HUDEP-2 (cell line): ENCODE measurements around the gene DPYSL3.

Source experiments
- DNase-seq, 76 experiments: peaks; one replicate each; lab custom pipeline; 2025; ENCODE audit not compliant: unreplicated experiment in 76 of 76; lab: John Stamatoyannopoulos, UW

The DPYSL3 gene

DNA sequence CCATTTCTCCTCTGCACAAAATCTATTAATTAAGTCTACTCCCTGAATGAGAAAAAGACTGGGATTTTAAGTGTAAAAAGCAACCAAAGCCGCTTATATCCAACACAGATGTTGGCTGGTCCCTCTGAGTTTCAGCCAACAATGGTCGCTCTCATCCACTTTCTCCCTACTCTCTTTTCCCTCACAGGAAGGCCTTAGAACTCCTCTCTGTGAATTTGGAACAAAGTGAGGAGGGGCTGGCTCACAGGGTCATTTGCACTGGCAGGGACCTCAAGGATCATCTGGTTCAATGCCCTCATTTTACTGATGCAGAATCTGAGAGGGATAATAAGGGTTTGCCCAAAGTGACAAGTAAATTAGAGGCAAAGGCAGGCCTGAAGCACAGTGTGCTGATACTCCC is 64.0 kb downstream of the DPYSL3 start:
- no peak for DNase-seq

DNA sequence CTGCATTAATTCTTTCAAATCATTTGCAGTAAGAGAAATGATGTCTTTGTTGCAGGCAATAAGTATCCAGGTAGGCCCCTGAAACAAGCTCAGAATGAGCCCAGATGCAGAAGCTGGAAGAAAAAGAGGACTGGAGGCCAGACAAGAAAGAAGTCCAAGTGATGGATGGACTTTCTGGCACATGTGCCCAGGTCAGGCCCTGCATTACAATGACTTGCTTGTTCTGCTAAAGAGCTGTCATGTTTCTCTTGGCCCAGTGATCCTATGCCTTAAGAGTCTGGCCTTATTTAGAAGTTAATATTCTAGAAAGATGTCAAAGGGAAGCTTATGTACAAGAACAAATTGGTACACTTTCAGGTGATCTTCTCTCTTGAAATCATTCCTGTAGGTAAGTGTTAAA is 64.8 kb downstream of the DPYSL3 start:
- no peak for DNase-seq

DNA sequence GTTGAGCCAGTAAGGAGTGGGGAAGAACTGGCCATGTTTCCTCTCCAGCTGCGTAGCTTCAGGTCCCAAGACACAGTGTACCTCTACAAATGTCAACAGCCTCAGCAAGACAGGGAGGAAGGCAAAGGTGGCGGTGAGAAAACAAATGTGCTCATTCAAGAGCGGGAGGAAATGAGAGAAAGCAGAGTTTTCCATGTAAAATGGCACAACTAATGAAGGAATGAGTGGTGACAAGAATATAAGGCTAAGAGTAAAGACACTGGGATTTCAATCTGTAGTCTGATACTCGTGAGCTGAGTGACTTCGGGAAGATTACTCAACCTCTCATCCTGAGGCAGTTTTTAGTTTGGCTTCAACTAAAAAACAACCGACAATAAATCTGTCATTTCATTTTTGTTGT is 67.6 kb downstream of the DPYSL3 start:
- DNase-seq = no peak

DNA sequence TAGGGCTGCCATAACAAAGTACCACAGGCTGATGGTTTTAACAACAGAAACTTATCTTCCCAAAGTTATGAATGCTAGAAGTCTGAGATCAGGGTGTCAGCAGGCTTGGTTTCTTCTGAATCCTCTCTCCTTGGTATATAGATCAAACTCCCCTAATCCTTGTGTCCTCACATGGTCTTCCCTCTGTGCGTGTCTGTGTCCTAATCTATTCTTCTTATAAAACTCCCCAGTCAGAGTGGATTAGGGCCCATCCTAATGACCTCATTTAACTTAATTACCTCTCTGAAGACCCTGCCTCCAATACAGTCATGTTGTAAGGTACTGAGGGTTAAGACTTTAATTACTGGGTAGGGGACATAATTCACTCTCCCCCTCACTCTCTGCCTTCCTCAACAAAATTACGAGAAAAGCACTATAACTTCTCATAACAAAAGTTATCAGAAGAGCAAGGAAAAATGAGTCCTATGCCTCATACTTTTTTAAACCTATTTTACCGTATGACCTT is 68.6 kb downstream of the DPYSL3 start:
- no peak for DNase-seq

DNA sequence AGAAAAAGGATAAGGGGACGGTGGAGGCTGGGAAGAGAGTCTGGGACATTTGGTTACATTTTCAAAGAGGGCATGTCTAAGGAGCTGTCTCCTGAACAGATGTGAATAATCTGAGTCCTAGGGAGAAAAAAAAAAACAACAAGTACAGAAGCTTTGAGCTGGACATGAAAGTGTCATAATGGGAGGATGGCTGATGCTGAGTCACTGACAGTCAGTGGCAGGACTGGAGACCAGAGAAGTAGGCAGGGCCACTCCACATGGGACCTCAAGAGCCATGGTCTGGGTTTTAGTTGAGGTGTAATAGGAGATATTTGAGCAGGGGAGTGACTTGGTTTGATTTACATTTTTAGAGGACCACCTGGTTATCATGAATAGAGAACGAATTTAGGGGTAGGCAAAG is 70.6 kb downstream of the DPYSL3 start:
- DNase-seq = no peak

DNA sequence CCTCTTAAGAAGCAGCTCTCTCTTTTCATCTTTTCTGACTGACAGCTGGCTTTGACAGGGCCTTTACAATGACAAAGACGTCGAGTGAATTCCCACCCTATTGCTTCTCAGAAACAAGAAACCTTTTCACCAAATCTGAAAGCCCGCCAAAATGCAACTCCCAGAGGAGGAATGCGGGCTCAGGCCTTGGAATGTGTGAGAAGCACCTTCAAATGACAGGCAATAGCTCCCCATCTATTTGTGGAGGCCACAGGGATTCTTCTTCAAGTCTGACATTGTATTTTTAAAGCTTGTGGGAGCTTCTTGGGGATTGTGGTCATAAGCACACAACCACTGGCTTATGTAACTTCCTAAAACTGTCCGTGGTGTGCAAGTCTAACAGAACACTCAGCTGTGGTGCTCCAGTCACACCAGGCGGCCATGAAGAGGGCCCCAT is 72.7 kb downstream of the DPYSL3 start:
- DNase-seq = no peak

DNA sequence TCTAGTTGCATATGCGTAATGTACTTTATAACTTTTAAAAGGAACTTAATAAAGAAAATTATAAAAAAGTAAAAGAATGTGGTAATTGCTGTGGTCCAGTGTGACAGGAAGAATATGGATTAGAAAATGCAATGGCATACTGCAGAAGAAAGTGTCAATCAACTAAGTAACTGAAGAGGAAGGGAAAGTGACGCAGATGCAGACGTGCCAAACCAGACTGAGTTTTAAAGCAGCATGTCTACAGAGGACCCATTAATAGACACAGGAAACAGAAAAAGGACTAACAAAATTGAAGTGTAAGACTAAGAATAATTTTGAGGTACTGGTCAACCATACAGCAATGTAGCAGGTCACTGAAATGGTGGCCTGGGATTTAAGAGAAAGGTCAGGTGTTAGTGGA is 73.3 kb downstream of the DPYSL3 start:
- no peak for DNase-seq

DNA sequence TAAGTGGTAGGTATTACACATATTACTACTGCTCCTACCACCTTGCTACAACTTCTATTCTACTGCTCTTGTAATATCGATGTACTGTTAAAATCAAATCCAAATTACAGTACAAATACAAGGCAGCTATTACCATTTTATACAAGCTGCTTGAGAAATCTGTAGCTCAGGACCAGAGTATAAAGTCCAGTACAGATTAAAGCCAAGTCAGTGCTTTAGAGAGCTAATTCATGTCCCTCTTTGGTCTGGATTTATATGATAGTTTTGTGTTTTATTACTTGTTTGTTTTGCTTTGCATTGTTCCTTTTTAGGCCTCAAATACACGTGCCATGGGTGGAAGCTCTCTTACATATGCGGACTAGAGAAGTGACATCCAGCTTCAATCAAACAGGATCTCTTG is 75.8 kb downstream of the DPYSL3 start:
- DNase-seq = no peak

DNA sequence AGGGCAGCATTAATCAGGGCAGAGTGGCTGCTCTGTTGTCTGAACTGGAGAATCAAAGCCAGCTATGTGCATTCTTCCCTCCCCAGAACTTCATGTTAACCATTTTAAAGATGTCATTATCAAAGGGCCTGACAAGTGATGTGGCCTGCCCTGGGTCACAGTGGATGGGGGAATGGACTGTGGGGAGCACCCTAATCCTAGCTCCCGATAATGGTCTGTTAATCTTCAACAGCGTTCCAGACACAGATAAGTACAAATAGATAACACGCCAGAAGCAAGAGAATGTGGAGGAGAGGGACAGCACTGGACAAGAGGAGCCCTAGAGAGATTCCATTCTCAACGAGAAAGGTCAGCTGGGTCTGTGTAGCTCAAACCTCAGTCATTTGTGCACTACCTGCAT is 77.5 kb downstream of the DPYSL3 start:
- no peak for DNase-seq

DNA sequence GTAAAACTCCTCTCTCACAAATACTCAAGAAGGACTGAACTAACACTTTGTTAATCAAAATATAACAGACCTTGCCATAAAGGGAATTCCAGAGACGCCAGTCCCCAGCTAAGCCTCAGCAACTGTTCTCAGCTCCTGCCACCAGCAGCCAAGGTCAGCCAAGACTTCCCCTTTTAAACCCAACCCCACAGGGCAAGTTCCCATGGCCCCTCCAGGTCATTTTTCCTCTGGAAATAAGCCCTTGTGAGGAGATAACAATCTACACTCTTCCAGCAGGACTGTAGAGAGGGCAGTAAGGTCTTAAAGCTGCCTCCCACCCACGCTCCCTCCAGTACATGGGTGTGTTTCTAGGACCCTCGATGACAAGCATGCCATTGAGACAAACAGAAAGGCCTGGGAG is 78.3 kb downstream of the DPYSL3 start:
- DNase-seq = no peak

DNA sequence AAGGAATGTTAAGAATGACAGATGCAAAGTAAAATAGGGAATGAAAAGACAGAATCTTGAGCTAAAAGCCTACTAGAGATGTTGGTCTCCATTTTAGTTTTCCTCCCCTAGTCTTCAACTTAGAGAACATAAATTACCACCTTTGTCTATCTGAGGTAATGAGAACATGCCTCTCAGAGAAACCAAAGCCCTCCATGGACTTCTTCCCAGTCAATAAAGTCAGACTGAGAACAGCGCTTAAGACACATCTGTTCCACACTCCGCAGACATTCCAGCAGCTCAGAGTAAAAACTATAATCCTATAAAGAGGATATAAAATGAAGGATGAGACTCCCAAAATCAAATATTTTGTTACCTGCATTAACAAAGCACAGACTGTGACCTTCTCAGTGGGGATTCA is 79.2 kb downstream of the DPYSL3 start:
- no peak for DNase-seq

DNA sequence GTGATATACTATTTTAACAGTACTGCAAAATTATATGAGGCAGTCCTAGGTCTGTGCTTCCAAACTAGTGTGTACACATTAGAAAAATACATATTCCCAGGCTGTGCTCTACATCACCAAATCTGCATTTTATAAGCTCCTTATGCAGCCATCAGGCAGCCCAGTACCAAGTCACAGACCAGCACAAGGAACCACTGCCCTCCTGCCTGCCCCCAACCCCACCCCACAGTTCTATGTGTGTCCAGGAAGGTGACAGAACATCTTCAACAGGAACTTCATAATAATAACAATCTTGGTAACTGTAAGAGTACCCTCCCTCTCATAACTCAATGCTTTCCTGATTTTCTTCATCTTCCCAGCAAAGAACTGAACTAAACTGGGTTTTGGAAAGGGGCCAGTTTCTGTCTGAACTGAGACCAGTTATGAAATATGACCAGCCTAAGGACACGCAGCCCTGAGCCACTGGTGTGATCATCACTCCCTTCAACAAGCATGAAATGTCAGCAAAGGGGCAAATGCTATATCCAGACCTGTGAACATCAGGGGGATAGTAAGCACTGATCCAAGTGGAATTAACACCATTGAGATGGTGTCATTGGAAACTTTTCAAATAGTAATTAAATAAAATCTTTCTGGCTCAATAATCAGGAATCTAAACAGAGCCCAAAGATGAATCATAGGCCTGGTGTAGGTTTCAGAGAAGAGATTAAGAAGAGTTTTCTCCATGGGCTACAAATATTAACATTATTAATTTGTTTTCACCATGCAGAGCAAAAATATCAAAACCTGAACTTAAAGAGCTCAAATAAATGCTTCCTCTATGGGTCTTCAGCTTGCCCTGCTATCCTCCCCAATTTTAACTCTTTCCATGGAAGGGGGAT is 82.1 kb downstream of the DPYSL3 start:
- no peak for DNase-seq

DNA sequence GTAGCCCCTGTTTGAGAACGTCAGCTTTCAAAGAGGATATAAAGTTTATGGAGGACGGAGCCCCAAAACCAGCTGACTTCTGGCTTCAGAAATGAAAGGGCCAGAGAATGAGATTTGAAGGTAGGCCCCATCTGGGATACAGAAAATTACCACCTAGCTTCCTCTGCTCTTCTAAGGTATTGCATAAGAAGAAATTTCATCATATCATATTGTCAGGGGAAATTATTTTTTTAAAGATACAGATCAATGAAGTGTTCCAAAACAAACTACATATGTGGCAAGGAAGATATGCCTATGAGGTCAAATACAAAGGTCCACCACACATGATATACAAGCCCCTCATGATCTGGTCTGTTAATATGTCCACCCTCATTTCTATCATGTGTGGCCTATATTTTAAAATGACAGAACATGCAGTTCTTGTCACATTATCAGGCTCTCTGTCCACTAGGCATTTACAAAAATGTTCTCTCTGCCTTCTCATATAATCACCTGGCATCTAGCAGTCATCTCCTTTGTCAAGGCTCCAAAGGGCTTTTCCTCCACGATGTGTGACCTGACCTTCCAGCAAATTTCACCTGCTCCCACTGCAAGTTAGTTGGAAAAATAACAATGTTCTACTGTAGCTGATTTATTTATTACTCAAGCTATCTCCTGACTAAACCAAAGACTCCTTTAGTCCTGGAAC is 83.1 kb downstream of the DPYSL3 start:
- DNase-seq = no peak

DNA sequence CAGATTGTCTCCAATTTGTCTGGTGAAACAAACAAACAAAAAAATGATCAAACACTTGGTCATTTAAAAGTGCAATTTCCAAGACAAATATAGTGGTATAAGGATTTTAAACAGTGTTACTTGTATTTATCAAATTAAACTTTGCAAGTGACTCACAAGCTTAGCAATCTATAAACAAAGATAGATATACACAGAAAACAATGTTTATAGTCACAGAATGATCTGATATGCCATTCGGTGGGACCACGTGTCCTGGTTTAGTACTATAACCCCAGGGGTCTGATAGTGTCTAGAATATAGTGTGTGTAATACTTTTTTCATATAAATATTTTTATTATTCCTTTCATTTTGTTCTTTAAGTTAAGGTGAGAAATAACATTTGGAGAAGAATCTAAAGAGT is 91.3 kb downstream of the DPYSL3 start:
- DNase-seq = no peak

DNA sequence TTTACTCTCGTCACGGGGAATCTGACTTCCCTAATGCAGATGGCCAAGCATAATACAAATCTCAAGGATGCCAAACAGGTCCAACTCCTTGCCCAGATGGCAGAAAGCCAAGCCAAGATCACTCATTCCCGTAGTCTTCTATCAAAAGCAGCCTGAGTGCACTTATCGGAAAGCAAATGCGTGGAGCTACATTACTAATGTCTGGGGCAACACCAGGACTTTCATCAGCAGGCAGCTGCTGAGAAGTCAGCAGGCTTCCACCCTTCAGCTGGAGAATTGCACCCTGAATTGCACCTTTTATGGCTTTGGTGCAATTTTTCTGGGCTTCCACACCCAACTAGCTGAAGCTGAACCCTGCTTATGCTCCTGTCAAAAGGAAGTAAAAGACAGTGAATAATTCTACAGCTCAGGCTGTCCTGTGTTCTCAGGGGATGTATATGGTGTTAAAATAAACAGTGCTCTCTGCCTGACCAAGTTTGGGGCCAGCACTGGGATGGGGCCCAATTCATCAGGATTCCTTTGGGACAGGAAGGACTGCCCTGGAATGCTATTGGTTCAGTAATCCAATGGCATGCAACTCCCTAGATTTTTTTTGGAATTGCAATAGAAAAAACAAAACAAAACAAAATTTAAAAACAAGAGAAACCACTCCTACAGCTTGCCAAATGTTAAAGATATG is 92.6 kb downstream of the DPYSL3 start:
- DNase-seq = no peak

DNA sequence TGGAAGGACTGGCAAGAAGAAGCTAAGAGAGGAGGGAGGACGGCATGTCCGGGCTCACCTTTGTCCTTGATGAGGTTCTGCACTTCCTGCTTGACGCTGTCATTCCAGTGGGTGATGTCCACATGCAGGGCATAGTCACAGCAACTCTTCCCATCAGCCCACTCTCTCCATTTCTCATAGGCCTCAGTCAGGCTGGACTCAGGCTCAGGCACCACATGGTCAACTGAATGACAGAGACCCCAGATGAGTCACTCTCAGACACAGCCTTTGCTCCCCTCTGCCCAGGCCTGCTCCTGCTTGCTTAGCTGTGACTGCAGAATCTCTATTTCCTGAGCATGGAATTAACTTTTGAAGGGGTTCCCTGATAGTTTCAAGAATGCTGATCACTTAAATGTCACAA is 94.2 kb downstream of the DPYSL3 start:
- DNase-seq = no peak

DNA sequence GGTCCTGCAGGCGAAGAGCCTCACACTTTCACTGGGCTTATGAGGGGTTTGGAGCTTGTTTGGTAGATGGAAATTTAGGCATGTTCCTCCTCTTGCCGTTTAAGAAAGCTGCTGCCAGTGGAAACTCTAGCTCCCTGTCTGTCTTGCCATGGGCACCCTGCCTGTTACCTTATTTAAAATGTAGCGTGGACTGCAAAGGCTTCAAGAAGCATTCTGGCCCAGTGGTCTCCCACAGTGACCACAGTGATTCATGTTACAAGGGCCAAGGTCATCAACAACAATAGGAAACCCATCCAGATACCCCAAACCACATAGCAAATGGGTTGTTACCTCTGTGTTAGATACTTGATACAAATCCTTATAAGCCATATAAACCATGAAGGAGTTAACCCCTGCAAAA is 96.6 kb downstream of the DPYSL3 start:
- no peak for DNase-seq

DNA sequence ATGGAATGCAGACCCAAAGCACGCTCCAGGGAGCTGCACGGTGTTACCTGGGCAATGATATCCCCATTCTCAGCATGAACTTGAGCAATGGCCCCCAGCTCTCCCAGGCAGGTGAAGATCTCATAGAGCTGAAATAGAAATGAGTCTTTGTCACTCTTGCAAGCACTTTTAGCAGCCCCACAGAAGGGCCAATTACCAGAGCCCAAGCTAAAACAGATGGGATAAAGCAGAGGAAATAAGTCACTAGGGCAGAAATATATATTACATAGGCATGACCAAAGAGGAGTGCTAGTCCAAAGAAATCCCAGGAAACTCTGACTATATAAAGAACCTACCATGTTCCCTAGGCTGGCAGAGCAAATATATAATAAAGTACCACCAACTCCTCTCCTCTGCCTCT is 97.3 kb downstream of the DPYSL3 start:
- DNase-seq = no peak

DNA sequence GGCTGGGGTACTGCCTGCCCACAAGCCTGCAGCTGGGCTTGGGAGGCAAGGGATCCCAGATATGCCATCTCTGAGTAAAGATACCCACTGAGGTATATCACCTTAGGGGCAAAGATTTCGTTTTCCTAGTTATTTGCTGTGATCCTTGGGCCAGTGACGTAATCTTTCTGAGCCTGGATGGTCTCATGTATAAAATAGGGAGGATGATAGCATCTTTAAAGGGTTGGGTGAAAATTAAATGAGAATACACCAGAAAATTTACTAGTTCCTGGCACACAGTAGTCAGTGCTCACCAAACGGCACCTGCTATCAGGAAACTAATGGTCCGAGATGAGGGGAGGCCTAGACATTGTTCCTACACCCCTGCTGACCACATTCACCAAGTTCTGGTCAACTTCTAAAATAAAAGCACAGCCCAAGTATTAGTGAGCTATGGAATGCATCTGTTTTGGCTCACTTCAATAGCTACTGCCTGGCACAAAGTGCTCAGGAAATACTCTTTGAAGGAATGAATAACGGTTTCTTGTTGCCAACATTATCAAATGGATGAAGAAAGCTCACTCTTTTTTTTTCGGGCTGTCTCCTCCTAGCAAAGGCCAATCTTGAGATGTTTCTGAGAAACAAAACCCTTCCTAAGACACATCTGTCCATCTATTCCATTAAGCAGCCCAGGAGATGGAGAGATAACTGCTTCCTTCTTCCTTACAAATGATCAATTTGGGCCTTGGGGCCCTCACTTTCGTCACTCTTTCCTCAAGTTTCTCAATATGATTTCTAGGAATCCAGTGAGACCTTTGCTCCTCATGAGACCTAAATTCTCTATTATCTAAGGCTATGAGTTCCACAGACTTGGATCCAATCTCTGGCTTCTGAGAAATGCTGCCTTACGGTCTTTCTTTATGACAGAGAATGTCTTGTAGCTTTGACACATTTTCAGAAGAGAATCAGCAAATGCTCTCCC is 98.2 kb downstream of the DPYSL3 start:
- no peak for DNase-seq
